Kidney glomerular epithelial cell (primary cell): Measurements from ENCODE around the gene KCNA2.

ENCODE experiments used
- DNase-seq: peaks from one replicate; lab custom pipeline; 2025; lab: John Stamatoyannopoulos, UW

KCNA2 gene

GRCh38 chr1:110602466-110602865, 3.7 kb downstream of the KCNA2 start:
- DNase-seq = no peak

GRCh38 chr1:110601332-110601731, 4.8 kb downstream of the KCNA2 start:
- DNase-seq = no peak

- no peak for DNase-seq
These were observed 5.4 kb downstream of the KCNA2 start for GRCh38 chr1:110600716-110601115.

GRCh38 chr1:110597966-110598365, 8.2 kb downstream of the KCNA2 start:
- no peak for DNase-seq

GRCh38 chr1:110596312-110596711, 9.8 kb downstream of the KCNA2 start:
- DNase-seq = no peak

- no peak for DNase-seq
These were observed 10.8 kb downstream of the KCNA2 start for GRCh38 chr1:110595353-110595710.

- DNase-seq = no peak
These were observed 11.5 kb downstream of the KCNA2 start for GRCh38 chr1:110594456-110595352.

GRCh38 chr1:110593902-110594301, 12.3 kb downstream of the KCNA2 start:
- no peak for DNase-seq

GRCh38 chr1:110591956-110592355, 14.2 kb downstream of the KCNA2 start:
- no peak for DNase-seq

GRCh38 chr1:110588991-110589390, 17.2 kb downstream of the KCNA2 start:
- no peak for DNase-seq

GRCh38 chr1:110588486-110588885, 17.7 kb downstream of the KCNA2 start:
- no peak for DNase-seq

- DNase-seq = no peak
These were observed 18.3 kb downstream of the KCNA2 start for GRCh38 chr1:110587906-110588305.

GRCh38 chr1:110585481-110585880, 20.7 kb downstream of the KCNA2 start:
- DNase-seq = no peak

- DNase-seq = no peak
These were observed 22.1 kb downstream of the KCNA2 start for GRCh38 chr1:110584045-110584444.

- DNase-seq = no peak
These were observed 22.7 kb downstream of the KCNA2 start for GRCh38 chr1:110583505-110583904.

GRCh38 chr1:110582378-110582777, 23.8 kb downstream of the KCNA2 start:
- no peak for DNase-seq

GRCh38 chr1:110581682-110582145, 24.4 kb downstream of the KCNA2 start:
- DNase-seq = no peak

GRCh38 chr1:110580244-110580643, 25.9 kb downstream of the KCNA2 start:
- no peak for DNase-seq

- DNase-seq = no peak
These were observed 26.7 kb downstream of the KCNA2 start for GRCh38 chr1:110579460-110579859.

GRCh38 chr1:110576441-110576840, 29.7 kb downstream of the KCNA2 start:
- no peak for DNase-seq

GRCh38 chr1:110573314-110573713, 32.8 kb downstream of the KCNA2 start:
- DNase-seq = no peak

GRCh38 chr1:110572751-110573150, 33.4 kb downstream of the KCNA2 start:
- no peak for DNase-seq

- DNase-seq = no peak
These were observed 35.3 kb downstream of the KCNA2 start for GRCh38 chr1:110570901-110571300.

- DNase-seq = no peak
These were observed 35.9 kb downstream of the KCNA2 start for GRCh38 chr1:110570307-110570706.
